Breast epithelium (tissue), 3 donors: ENCODE results near the gene AXIN2.

ENCODE experiments used
- CTCF ChIP-seq, 3 donors: fragments of 450-650 bp; IDR thresholded peaks; one replicate each; pipeline ENCODE4 v1.5.1; 2016 to 2017; ENCODE audit warnings: antibody characterized with exemption in 3 of 3, mild to moderate bottlenecking in 3 of 3, moderate library complexity in 3 of 3
- POLR2A ChIP-seq: fragments of 450-650 bp; IDR thresholded peaks from one replicate; pipeline ENCODE4 v1.6.1; 2016; ENCODE audit warnings: antibody characterized with exemption, mild to moderate bottlenecking, moderate library complexity

- TF ChIP-seq CTCF (IDR thresholded peaks at IDR 0.05), result no peak
- TF ChIP-seq POLR2A, result no peak
Observed at GRCh38 chr17:65533056-65533745, 28.2 kb downstream of the AXIN2 start.
